ENCODE measurements around the gene FAM78A. TPM values are rescaled to one million over a fixed set of nuclear protein-coding genes. Genes with fewer than 3 reads are reported as not detected.

Gene FAM78A
- total RNA-seq, 1 experiment from 2014 or later, result 3.4 TPM

DNA sequence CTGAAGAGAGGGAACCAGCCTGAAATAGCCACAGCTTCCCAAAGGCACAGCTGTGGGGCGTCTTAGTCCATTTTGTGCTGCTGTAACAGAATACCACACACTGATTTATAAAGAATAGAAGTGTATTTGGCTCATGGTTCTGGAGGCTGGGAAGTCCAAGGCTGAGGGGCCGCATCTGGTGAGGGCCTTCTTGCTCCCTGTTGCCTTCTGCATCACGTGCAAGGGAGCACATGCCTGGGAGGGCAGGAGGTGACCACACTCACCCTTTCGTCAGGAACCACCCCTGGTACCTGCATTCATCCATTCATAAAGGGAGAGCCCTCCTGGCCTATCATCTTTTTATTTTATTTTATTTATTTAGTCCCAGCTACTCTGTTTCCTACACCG, 23.6 kb upstream of the FAM78A start:
- BruUV-seq (replicated peaks), result no TSS peak
- CTCF ChIA-PET, result no interaction called here
- POLR2A ChIA-PET, result no interaction called here

More for the DNA sequence above, 23.6 kb upstream of the FAM78A start:
- Histone ChIP-seq H3K4me1 (ENCODE audit: control insufficient read depth in 1 of 2, insufficient read depth in 2 of 2, low read length in 2 of 2) (no peaks in the 10 kb centered on the region), H3K9me2 (ENCODE audit: insufficient read depth) (no peaks in the 10 kb centered on the region), H3K9ac (ENCODE audit: low read length) (no peak overlapping the region), H3K4me3 (replicated peaks in 1 of 2; ENCODE audit: low read depth in 1 of 2, low read length in 2 of 2) (no peak overlapping the region), H2AFZ (ENCODE audit: low read depth, low read length, poor library complexity, severe bottlenecking) (no peak overlapping the region), H3K36me3 (ENCODE audit: control insufficient read depth in 1 of 2, insufficient read depth in 2 of 2, low read length in 2 of 2) (no peaks in the 10 kb centered on the region), H3K4me2 (ENCODE audit: low read length) (no peak overlapping the region), H4K20me1 (ENCODE audit: insufficient read depth) (no peaks in the 10 kb centered on the region), H3K27ac (ENCODE audit: low read depth, low read length) (no peak overlapping the region), H3K79me2 (ENCODE audit: insufficient read depth, low read length) (no peaks in the 10 kb centered on the region), H3K9me3 (ENCODE audit: control insufficient read depth in 1 of 2, insufficient read depth in 1 of 2, low read depth in 1 of 2, low read length in 2 of 2) (no peaks in the 10 kb centered on the region), H3K27me3 (ENCODE audit: insufficient read depth, low read length) (no peaks in the 10 kb centered on the region)
- TF ChIP-seq EZH2phosphoT487 (IDR thresholded peaks at IDR 0.05; ENCODE audit: borderline replicate concordance) (no peak), ATF3 (IDR thresholded peaks at IDR 0.05) (no peak), SIN3A (IDR thresholded peaks at IDR 0.05; ENCODE audit: low read depth) (no peak), ZFX (IDR thresholded peaks at IDR 0.05) (no peak), POLR2A (IDR thresholded peaks at IDR 0.05; ENCODE audit: borderline replicate concordance, extremely low read depth, insufficient read depth, insufficient read length) (no peak), JUND (IDR thresholded peaks at IDR 0.05) (no peak), REST (IDR thresholded peaks at IDR 0.05; ENCODE audit: low read depth) (no peak), EZH2 (IDR thresholded peaks at IDR 0.05) (no peak), ZNF274 (IDR thresholded peaks at IDR 0.05; ENCODE audit: low read depth, low read length) (no peak)
- TF ChIP-seq, protein P1, sequence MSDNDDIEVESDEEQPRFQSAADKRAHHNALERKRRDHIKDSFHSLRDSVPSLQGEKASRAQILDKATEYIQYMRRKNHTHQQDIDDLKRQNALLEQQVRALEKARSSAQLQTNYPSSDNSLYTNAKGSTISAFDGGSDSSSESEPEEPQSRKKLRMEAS (IDR thresholded peaks at IDR 0.05), result no peak
- TF ChIP-seq, protein P2, sequence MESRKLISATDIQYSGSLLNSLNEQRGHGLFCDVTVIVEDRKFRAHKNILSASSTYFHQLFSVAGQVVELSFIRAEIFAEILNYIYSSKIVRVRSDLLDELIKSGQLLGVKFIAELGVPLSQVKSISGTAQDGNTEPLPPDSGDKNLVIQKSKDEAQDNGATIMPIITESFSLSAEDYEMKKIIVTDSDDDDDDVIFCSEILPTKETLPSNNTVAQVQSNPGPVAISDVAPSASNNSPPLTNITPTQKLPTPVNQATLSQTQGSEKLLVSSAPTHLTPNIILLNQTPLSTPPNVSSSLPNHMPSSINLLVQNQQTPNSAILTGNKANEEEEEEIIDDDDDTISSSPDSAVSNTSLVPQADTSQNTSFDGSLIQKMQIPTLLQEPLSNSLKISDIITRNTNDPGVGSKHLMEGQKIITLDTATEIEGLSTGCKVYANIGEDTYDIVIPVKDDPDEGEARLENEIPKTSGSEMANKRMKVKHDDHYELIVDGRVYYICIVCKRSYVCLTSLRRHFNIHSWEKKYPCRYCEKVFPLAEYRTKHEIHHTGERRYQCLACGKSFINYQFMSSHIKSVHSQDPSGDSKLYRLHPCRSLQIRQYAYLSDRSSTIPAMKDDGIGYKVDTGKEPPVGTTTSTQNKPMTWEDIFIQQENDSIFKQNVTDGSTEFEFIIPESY (IDR thresholded peaks at IDR 0.05; ENCODE audit: extremely low read depth, insufficient replicate concordance, low read length), result no peak
- TF ChIP-seq, protein P3, sequence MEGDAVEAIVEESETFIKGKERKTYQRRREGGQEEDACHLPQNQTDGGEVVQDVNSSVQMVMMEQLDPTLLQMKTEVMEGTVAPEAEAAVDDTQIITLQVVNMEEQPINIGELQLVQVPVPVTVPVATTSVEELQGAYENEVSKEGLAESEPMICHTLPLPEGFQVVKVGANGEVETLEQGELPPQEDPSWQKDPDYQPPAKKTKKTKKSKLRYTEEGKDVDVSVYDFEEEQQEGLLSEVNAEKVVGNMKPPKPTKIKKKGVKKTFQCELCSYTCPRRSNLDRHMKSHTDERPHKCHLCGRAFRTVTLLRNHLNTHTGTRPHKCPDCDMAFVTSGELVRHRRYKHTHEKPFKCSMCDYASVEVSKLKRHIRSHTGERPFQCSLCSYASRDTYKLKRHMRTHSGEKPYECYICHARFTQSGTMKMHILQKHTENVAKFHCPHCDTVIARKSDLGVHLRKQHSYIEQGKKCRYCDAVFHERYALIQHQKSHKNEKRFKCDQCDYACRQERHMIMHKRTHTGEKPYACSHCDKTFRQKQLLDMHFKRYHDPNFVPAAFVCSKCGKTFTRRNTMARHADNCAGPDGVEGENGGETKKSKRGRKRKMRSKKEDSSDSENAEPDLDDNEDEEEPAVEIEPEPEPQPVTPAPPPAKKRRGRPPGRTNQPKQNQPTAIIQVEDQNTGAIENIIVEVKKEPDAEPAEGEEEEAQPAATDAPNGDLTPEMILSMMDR (IDR thresholded peaks at IDR 0.05 in 2 of 3, conservative IDR thresholded peaks at IDR 0.05 in 1 of 3; ENCODE audit: borderline replicate concordance in 1 of 3, insufficient read depth in 1 of 3, low read depth in 2 of 3, low read length in 2 of 3), result no peak
- RAD21 ChIA-PET (ENCODE audit: low non-redundant PET in 1 of 2, low total read pairs in 2 of 2, uncharacterized antibody in 2 of 2, unreplicated experiment in 2 of 2), result no interaction called here
- intact Hi-C loops (cut with micrococcal nuclease), result no loop called here
- DNase-seq (ENCODE audit: low read depth, low spot score), result no peak
- no peak for ATAC-seq

Data from HCT116 (cell line).